ENCODE data around the gene KRTAP10-8.
"Not testable (repeated sequence)": the region's sequence is repeated elsewhere in the genome, so short reads cannot be mapped to it uniquely, and the experiment has no call there.

The KRTAP10-8 gene

GRCh38 chr21:44573630-44574456 is 38.0 kb upstream of the KRTAP10-8 start, which contains the start of gene KRTAP10-4:
KRTAP10-4 (plus strand) TSS chr21:44573729; CDS start chr21:44573759, 30 bp downstream.
- H3K4me1 ChIP-seq (ENCODE audit: control insufficient read depth in 2 of 2, insufficient read depth in 1 of 2, low read depth in 1 of 2, low read length in 2 of 2); H3K27ac ChIP-seq (replicated peaks; ENCODE audit: low read length); H4K91ac ChIP-seq (ENCODE audit: low read depth, low read length, poor library complexity); H3K4ac ChIP-seq (ENCODE audit: low read length); H2BK120ac ChIP-seq (ENCODE audit: low read depth, low read length); H3K36me3 ChIP-seq (replicated peaks in 1 of 2; ENCODE audit: control insufficient read depth in 2 of 2, insufficient read depth in 2 of 2, low read length in 2 of 2); H2AFZ ChIP-seq (ENCODE audit: low read length); DNase-seq (ENCODE audit: low spot score); H3K4me3 ChIP-seq (ENCODE audit: low read length in 2 of 2); H2BK5ac ChIP-seq (ENCODE audit: low read length); H3K27me3 ChIP-seq (ENCODE audit: control insufficient read depth in 3 of 3, insufficient read depth in 3 of 3, low read depth in 1 of 3, low read length in 3 of 3); H3K4me2 ChIP-seq (ENCODE audit: insufficient read depth, low read length, poor library complexity, severe bottlenecking); H3K79me1 ChIP-seq (ENCODE audit: low read depth, low read length): not testable (repeated sequence)
- Histone ChIP-seq H3K18ac (ENCODE audit: low read length) (peak within 1 kb of the TSS; percentile 67), H4K8ac (ENCODE audit: low read depth, low read length) (peak within 1 kb of the TSS; percentile 32), H3K23ac (ENCODE audit: low read depth, low read length, poor library complexity) (peak within 1 kb of the TSS; percentile 80), H2BK12ac (ENCODE audit: low read length) (peak within 1 kb of the TSS; percentile 82), H3K9ac (ENCODE audit: low read depth, low read length, poor library complexity) (peak within 1 kb of the TSS; percentile 70), H2AK5ac (ENCODE audit: low read depth, low read length) (peak within 1 kb of the TSS; percentile 82), H3K14ac (ENCODE audit: low read length) (peak within 1 kb of the TSS; percentile 94), H2BK15ac (ENCODE audit: low read length) (peak within 1 kb of the TSS; percentile 45), H3K9me3 (replicated peaks in 1 of 2; ENCODE audit: control insufficient read depth in 2 of 2, insufficient read depth in 1 of 2, low read depth in 1 of 2, low read length in 2 of 2) (peaks cover 13% of the 10 kb centered on the region in 2 donors)
- WGBS, 2 donors (ENCODE audit: extremely low coverage in 2 of 2, insufficient read length in 2 of 2, insufficient replicate concordance in 1 of 2): no CpG with 5 or more reads among the region's 25 CpGs

- H3K36me3 ChIP-seq (replicated peaks in 1 of 2; ENCODE audit: control insufficient read depth in 2 of 2, insufficient read depth in 2 of 2, low read length in 2 of 2): no peaks in the 10 kb centered on the region
- H2BK120ac ChIP-seq (ENCODE audit: low read depth, low read length): no peak overlapping the region
- H3K27me3 ChIP-seq (ENCODE audit: control insufficient read depth in 3 of 3, insufficient read depth in 3 of 3, low read depth in 1 of 3, low read length in 3 of 3): no peaks in the 10 kb centered on the region
- H3K23ac ChIP-seq (ENCODE audit: low read depth, low read length, poor library complexity): peak overlapping the region; percentile 80
- H3K18ac ChIP-seq (ENCODE audit: low read length): peak overlapping the region; percentile 59
- H3K4me2 ChIP-seq (ENCODE audit: insufficient read depth, low read length, poor library complexity, severe bottlenecking): no peak overlapping the region
- H4K8ac ChIP-seq (ENCODE audit: low read depth, low read length): no peak overlapping the region
- no peak overlapping the region for H3K27ac ChIP-seq (replicated peaks; ENCODE audit: low read length)
- no peak overlapping the region for H3K4ac ChIP-seq (ENCODE audit: low read length)
- no peak overlapping the region for H2BK5ac ChIP-seq (ENCODE audit: low read length)
- peak overlapping the region; percentile 70 for H3K9ac ChIP-seq (ENCODE audit: low read depth, low read length, poor library complexity)
- no peaks in the 10 kb centered on the region for H3K79me1 ChIP-seq (ENCODE audit: low read depth, low read length)
- no peak overlapping the region for H4K91ac ChIP-seq (ENCODE audit: low read depth, low read length, poor library complexity)
- H2AK5ac ChIP-seq (ENCODE audit: low read depth, low read length): no peak overlapping the region
- peak overlapping the region; percentile 94 for H3K14ac ChIP-seq (ENCODE audit: low read length)
- no peak overlapping the region for H2BK15ac ChIP-seq (ENCODE audit: low read length)
- no peak for DNase-seq (ENCODE audit: low spot score)
- no peak overlapping the region for H3K4me3 ChIP-seq (ENCODE audit: low read length in 2 of 2)
- H2BK12ac ChIP-seq (ENCODE audit: low read length): peak overlapping the region; percentile 22
- H2AFZ ChIP-seq (ENCODE audit: low read length): no peak overlapping the region
- WGBS, 2 donors (ENCODE audit: extremely low coverage in 2 of 2, insufficient read length in 2 of 2, insufficient replicate concordance in 1 of 2): no CpG with 5 or more reads among the region's 21 CpGs
- H3K4me1 ChIP-seq (ENCODE audit: control insufficient read depth in 2 of 2, insufficient read depth in 1 of 2, low read depth in 1 of 2, low read length in 2 of 2): peaks cover 0 to 5% of the 10 kb centered on the region in 2 donors
- H3K9me3 ChIP-seq (replicated peaks in 1 of 2; ENCODE audit: control insufficient read depth in 2 of 2, insufficient read depth in 1 of 2, low read depth in 1 of 2, low read length in 2 of 2): peaks cover 13% of the 10 kb centered on the region in 2 donors
Measured at GRCh38 chr21:44574457-44575306, 37.2 kb upstream of the KRTAP10-8 start.

GRCh38 chr21:44575307-44576024 is 36.4 kb upstream of the KRTAP10-8 start:
- Histone ChIP-seq H3K4ac (ENCODE audit: low read length) (no peak overlapping the region), H3K4me1 (ENCODE audit: control insufficient read depth in 2 of 2, insufficient read depth in 1 of 2, low read depth in 1 of 2, low read length in 2 of 2) (peaks cover 0 to 5% of the 10 kb centered on the region in 2 donors), H2AFZ (ENCODE audit: low read length) (no peak overlapping the region), H4K91ac (ENCODE audit: low read depth, low read length, poor library complexity) (no peak overlapping the region), H3K79me1 (ENCODE audit: low read depth, low read length) (no peaks in the 10 kb centered on the region), H3K23ac (ENCODE audit: low read depth, low read length, poor library complexity) (peak overlapping the region; percentile 52), H3K36me3 (replicated peaks in 1 of 2; ENCODE audit: control insufficient read depth in 2 of 2, insufficient read depth in 2 of 2, low read length in 2 of 2) (no peaks in the 10 kb centered on the region), H3K9ac (ENCODE audit: low read depth, low read length, poor library complexity) (no peak overlapping the region), H3K4me3 (ENCODE audit: low read length in 2 of 2) (no peak overlapping the region), H2BK15ac (ENCODE audit: low read length) (no peak overlapping the region), H3K14ac (ENCODE audit: low read length) (no peak overlapping the region), H2BK12ac (ENCODE audit: low read length) (no peak overlapping the region), H3K4me2 (ENCODE audit: insufficient read depth, low read length, poor library complexity, severe bottlenecking) (no peak overlapping the region), H2AK5ac (ENCODE audit: low read depth, low read length) (peak overlapping the region; percentile 18), H3K9me3 (replicated peaks in 1 of 2; ENCODE audit: control insufficient read depth in 2 of 2, insufficient read depth in 1 of 2, low read depth in 1 of 2, low read length in 2 of 2) (peaks cover 13% of the 10 kb centered on the region in 2 donors), H3K27ac (replicated peaks; ENCODE audit: low read length) (no peak overlapping the region), H3K18ac (ENCODE audit: low read length) (peak overlapping the region; percentile 32), H2BK5ac (ENCODE audit: low read length) (no peak overlapping the region), H2BK120ac (ENCODE audit: low read depth, low read length) (no peak overlapping the region), H4K8ac (ENCODE audit: low read depth, low read length) (no peak overlapping the region), H3K27me3 (ENCODE audit: control insufficient read depth in 3 of 3, insufficient read depth in 3 of 3, low read depth in 1 of 3, low read length in 3 of 3) (no peaks in the 10 kb centered on the region)
- DNase-seq (ENCODE audit: low spot score): no peak
- WGBS, 2 donors (ENCODE audit: extremely low coverage in 2 of 2, insufficient read length in 2 of 2, insufficient replicate concordance in 1 of 2): no CpG with 5 or more reads among the region's 20 CpGs
